Vagina (tissue), 2 donors: Measurements from ENCODE around the gene ODF4. TPM values are rescaled to one million over a fixed set of nuclear protein-coding genes. Genes with fewer than 3 reads are reported as not detected.
"Not testable (repeated sequence)": the region's sequence is repeated elsewhere in the genome, so short reads cannot be mapped to it uniquely, and the experiment has no call there.

Experiments
- DNase-seq, 2 donors: peaks; one replicate each; pipeline ENCODE4 v3.0.0-alpha.2; 2017; ENCODE audit errors: extremely low spot score in 2 of 2
- H3K27ac ChIP-seq: fragments of 200-600 bp; sonication (generic); one replicate; pipeline ENCODE4 v1.5.1; 2019
- H3K27me3 ChIP-seq: fragments of 200-600 bp; sonication (generic); one replicate; pipeline ENCODE4 v1.5.1; 2019
- H3K36me3 ChIP-seq, 2 donors: fragments of 200-600 bp; sonication (generic); one replicate each; pipeline ENCODE4 v1.5.1; 2017 to 2019
- H3K4me1 ChIP-seq: fragments of 200-600 bp; sonication (generic); one replicate; pipeline ENCODE4 v1.5.1; 2019
- H3K4me3 ChIP-seq, 2 donors: fragments of 200-600 bp; sonication (generic); 1 replicate in 1 of 2; 2 replicates in 1 of 2; pipeline ENCODE4 v1.5.1; 2016 to 2019
- H3K9me3 ChIP-seq: fragments of 200-600 bp; sonication (generic); one replicate; pipeline ENCODE4 v1.5.1; 2019
- POLR2A ChIP-seq, 2 donors: fragments of 450-650 bp; IDR thresholded peaks; one replicate each; pipeline ENCODE4 v1.6.1; 2017; ENCODE audit warnings: antibody characterized with exemption in 2 of 2, mild to moderate bottlenecking in 2 of 2, moderate library complexity in 2 of 2
- POLR2AphosphoS5 ChIP-seq, 2 donors: sonication (generic); formaldehyde crosslinking; IDR thresholded peaks; one replicate each; pipeline ENCODE4 v1.9.0; 2017; ENCODE audit warnings: antibody characterized with exemption in 2 of 2, mild to moderate bottlenecking in 2 of 2, low read depth in 1 of 2; ENCODE audit not compliant: insufficient read depth in 1 of 2
- intact Hi-C: fragments of 100-400 bp; cut with DNase I; formaldehyde crosslinking; loops from one replicate; pipeline ENCODE4 v1.15.1; 2023
- small RNA-seq: library from RNA; depleted of rRNA; stranded (forward); fragments of <200 nt; gene quantifications from one replicate; pipeline ENCODE3, GENCODE V24; 2016
- total RNA-seq: library from RNA; depleted of rRNA; stranded (reverse); fragments of >200 nt; gene quantifications from one replicate; pipeline ENCODE4 v1.2.3, GENCODE V29; 2016
- TF ChIP-seq, protein P1 (sequence below), 3 experiments: fragments of 450-650 bp in 2 of 3; fragments of 200-600 bp in 1 of 3; sonication (generic) in 1 of 3; IDR thresholded peaks; one replicate each; pipeline ENCODE4 v1.5.1; 2017 to 2019; ENCODE audit warnings: antibody characterized with exemption in 3 of 3, mild to moderate bottlenecking in 2 of 3, moderate library complexity in 2 of 3

Gene ODF4
- total RNA-seq, 1 donor from 2014 or later, result not detected

- H3K4me1 ChIP-seq, result no peaks in the 10 kb centered on the region
- DNase-seq, result no peak
- H3K36me3 ChIP-seq, result no peaks in the 10 kb centered on the region
- intact Hi-C loops, result loop anchor here (10.0 kb wide), 1 partner anchor 1608 kb away; no protein-coding TSS in a partner anchor
- H3K4me3 ChIP-seq, result no peak overlapping the region
- H3K9me3 ChIP-seq, result no peaks in the 10 kb centered on the region
- TF ChIP-seq POLR2A (IDR thresholded peaks at IDR 0.05) (no peak), POLR2AphosphoS5 (IDR thresholded peaks at IDR 0.05; ENCODE audit: insufficient read depth in 1 of 2, low read depth in 1 of 2) (no peak)
- TF ChIP-seq, protein P1, sequence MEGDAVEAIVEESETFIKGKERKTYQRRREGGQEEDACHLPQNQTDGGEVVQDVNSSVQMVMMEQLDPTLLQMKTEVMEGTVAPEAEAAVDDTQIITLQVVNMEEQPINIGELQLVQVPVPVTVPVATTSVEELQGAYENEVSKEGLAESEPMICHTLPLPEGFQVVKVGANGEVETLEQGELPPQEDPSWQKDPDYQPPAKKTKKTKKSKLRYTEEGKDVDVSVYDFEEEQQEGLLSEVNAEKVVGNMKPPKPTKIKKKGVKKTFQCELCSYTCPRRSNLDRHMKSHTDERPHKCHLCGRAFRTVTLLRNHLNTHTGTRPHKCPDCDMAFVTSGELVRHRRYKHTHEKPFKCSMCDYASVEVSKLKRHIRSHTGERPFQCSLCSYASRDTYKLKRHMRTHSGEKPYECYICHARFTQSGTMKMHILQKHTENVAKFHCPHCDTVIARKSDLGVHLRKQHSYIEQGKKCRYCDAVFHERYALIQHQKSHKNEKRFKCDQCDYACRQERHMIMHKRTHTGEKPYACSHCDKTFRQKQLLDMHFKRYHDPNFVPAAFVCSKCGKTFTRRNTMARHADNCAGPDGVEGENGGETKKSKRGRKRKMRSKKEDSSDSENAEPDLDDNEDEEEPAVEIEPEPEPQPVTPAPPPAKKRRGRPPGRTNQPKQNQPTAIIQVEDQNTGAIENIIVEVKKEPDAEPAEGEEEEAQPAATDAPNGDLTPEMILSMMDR (IDR thresholded peaks at IDR 0.05), result no peak
- H3K27me3 ChIP-seq, result peaks cover 5% of the 10 kb centered on the region
- H3K27ac ChIP-seq, result no peak overlapping the region
Measured at GRCh38 chr17:8392674-8393469, 53.2 kb downstream of the ODF4 start.

DNA sequence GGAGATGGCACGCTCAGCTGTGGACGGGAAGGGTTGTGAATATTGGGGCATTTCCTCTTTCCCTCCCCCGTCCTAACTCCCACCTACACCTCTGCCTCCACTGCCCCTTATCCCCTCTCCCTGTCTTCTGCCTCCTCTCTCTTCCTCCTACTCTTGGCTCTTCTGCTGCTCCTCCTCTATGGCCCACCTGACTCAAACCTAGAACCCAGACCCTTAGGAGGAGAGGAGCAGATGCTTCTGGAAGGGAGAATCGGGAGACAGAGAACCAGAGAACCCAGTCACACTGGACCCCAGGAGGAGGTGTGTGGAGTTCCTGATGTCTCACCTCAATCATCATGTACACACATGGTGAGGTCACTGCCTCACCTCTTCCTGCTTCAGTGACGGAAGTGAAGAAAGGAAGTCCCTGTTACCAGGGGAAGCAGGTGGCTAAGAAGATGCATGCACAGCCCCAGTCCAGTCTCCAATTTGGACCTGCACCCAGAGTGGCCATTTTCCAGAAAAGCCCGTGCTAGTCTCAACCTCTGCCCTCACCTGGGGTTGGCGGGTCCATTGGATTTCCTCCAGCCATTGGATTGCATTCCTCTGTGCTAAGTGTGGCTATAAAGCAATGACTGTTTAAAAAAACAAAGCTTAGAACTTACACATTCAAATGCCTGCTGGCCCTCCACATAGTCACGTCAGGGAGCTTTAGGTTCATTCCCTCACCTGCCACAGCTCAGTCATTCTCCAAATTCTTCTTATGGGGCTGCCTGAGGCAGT is 54.0 kb downstream of the ODF4 start:
- Histone ChIP-seq H3K27ac (no peak overlapping the region), H3K27me3 (peaks cover 5% of the 10 kb centered on the region), H3K9me3 (no peaks in the 10 kb centered on the region), H3K4me3 (no peak overlapping the region), H3K4me1 (no peaks in the 10 kb centered on the region), H3K36me3 (no peaks in the 10 kb centered on the region)
- intact Hi-C loops, result loop anchor here (10.0 kb wide), 1 partner anchor 1609 kb away; no protein-coding TSS in a partner anchor
- no peak for TF ChIP-seq POLR2AphosphoS5 (IDR thresholded peaks at IDR 0.05; ENCODE audit: insufficient read depth in 1 of 2, low read depth in 1 of 2)
- TF ChIP-seq, protein P1 (IDR thresholded peaks at IDR 0.05), result no peak
- TF ChIP-seq POLR2A (IDR thresholded peaks at IDR 0.05), result no peak
- no peak for DNase-seq

DNA sequence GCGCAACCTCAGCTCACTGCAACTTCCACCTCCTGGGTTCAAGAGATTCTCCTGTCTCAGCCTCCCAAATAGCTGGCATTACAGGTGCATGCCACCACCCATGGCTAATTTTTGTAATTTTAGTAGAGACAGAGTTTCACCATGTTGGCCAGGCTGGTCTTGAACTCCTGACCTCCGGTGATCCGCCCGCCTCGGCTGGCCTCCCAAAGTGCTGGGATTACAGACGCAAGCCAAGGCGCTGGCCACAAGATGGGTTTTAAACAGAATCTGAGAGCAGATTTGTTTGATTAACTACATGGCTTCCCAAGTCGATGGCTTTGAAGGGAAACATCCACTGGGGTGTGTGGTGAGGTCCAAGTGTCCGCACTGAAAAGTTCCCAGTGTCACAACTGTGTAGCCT is 54.9 kb downstream of the ODF4 start:
- not testable (repeated sequence) for H3K4me3 ChIP-seq, H3K27ac ChIP-seq, H3K9me3 ChIP-seq, H3K36me3 ChIP-seq, H3K27me3 ChIP-seq, DNase-seq, H3K4me1 ChIP-seq
- intact Hi-C loops, result loop anchor here (10.0 kb wide), 1 partner anchor 1610 kb away; no protein-coding TSS in a partner anchor

Small RNAs within 50 kb of the gene (small RNA-seq; reads per million reads assigned to genes)
- not detected for gene RF00265

Other genes with a start within 250 kb of the ODF4 start
- gene ALOXE3, start 221.3 kb upstream of the ODF4 start, total RNA-seq, result 1.5 TPM
- gene HES7, start 215.7 kb upstream of the ODF4 start, total RNA-seq, result not detected
- gene PER1, start 187.4 kb upstream of the ODF4 start, total RNA-seq, result 215 TPM
- 35.6 TPM for gene VAMP2, start 176.9 kb upstream of the ODF4 start, total RNA-seq
- 20.6 TPM for gene TMEM107, start 163.5 kb upstream of the ODF4 start, total RNA-seq
- 9.6 TPM for gene BORCS6, start 149.7 kb upstream of the ODF4 start, total RNA-seq
- not detected for gene AURKB, start 129.3 kb upstream of the ODF4 start, total RNA-seq
- 33.9 TPM for gene CTC1, start 91.8 kb upstream of the ODF4 start, total RNA-seq
- gene PFAS, start 90.6 kb upstream of the ODF4 start, total RNA-seq, result 36.3 TPM
- 19.4 TPM for gene RANGRF, start 51.2 kb upstream of the ODF4 start, total RNA-seq
- 8.3 TPM for gene SLC25A35, start 44.4 kb upstream of the ODF4 start, total RNA-seq
- 17.2 TPM for gene ARHGEF15, start 29.6 kb upstream of the ODF4 start, total RNA-seq
- 3,493 TPM for gene RPL26, start 43.4 kb downstream of the ODF4 start, total RNA-seq
- 2.5 TPM for gene RNF222, start 58.0 kb downstream of the ODF4 start, total RNA-seq
- 66.5 TPM for gene NDEL1, start 96.0 kb downstream of the ODF4 start, total RNA-seq